B cell (primary cell): ENCODE results near the gene CREB3L1. TPM values are rescaled to one million over a fixed set of nuclear protein-coding genes. Genes with fewer than 3 reads are reported as not detected.

Experiments
- ATAC-seq: fragments of 200-7000 bp; cut with Tn5 transposase; one replicate; pipeline ENCODE4 v1.10.0; 2021; ENCODE audit warnings: low read depth, mild to moderate bottlenecking, moderate number of reproducible peaks, moderate library complexity
- CTCF ChIA-PET: fragments of 350-600 bp; sonication (Branson Sonifier 250); formaldehyde crosslinking; loops from one replicate; lab custom pipeline; 2021; ENCODE audit warnings: antibody characterized with exemption, inconsistent platforms; lab: Charles Lee
- POLR2A ChIA-PET: fragments of 350-600 bp; sonication (Branson Sonifier 250); formaldehyde crosslinking; loops from one replicate; lab custom pipeline; 2021; ENCODE audit warnings: antibody characterized with exemption; lab: Charles Lee
- DNase-seq: peaks from one replicate; pipeline ENCODE4 v3.0.0; 2013
- H2AFZ ChIP-seq: 2 replicates; pipeline ENCODE4 v1.6.1; 2012; ENCODE audit warnings: mild to moderate bottlenecking, low read depth, low read length; ENCODE audit not compliant: insufficient read depth, poor library complexity, severe bottlenecking
- H3K27ac ChIP-seq, 2 donors: 1 replicate in 1 of 2; 2 replicates in 1 of 2; pipeline ENCODE4 v1.5.1; 2012 to 2013; ENCODE audit warnings: low read length in 2 of 2, mild to moderate bottlenecking in 2 of 2, moderate library complexity in 1 of 2
- H3K27me3 ChIP-seq, 4 experiments: fragments of 200-600 bp in 1 of 4; sonication (generic) in 1 of 4; replicated peaks in 1 of 4; 1 replicate in 2 of 4; 2 replicates in 2 of 4; pipeline versions ENCODE4 v1.6.1 to v1.7.0; 2013 to 2016; ENCODE audit warnings: low read length in 3 of 4, mild to moderate bottlenecking in 2 of 4, mixed read lengths in 1 of 4, moderate library complexity in 1 of 4; ENCODE audit not compliant: insufficient read depth in 4 of 4, control insufficient read depth in 3 of 4; ENCODE audit errors: control extremely low read depth in 1 of 4
- H3K36me3 ChIP-seq, 2 experiments: replicated peaks in 1 of 2; 1 replicate in 1 of 2; 2 replicates in 1 of 2; pipeline versions ENCODE4 v1.6.1 to v1.7.1; 2013; ENCODE audit warnings: low read length in 1 of 2; ENCODE audit not compliant: insufficient read depth in 2 of 2, control insufficient read depth in 1 of 2; ENCODE audit errors: control extremely low read depth in 1 of 2, extremely low read depth in 1 of 2
- H3K4me1 ChIP-seq, 2 donors: fragments of 200-600 bp in 1 of 2; sonication (generic) in 1 of 2; 1 replicate in 1 of 2; 2 replicates in 1 of 2; pipeline versions ENCODE4 v1.5.1 to v1.6.1; 2013 to 2017; ENCODE audit warnings: low read length in 2 of 2; ENCODE audit not compliant: control insufficient read depth in 2 of 2, insufficient read depth in 2 of 2
- H3K4me2 ChIP-seq: replicated peaks from 2 replicates; pipeline ENCODE3; 2012; ENCODE audit warnings: mild to moderate bottlenecking, low read depth, low read length; ENCODE audit not compliant: poor library complexity, severe bottlenecking
- H3K4me3 ChIP-seq, 5 experiments: fragments of 200-600 bp in 1 of 5; sonication (generic) in 1 of 5; 1 replicate in 3 of 5; 2 replicates in 2 of 5; pipeline versions ENCODE4 v1.5.1 to v1.7.0; 2011 to 2016; ENCODE audit warnings: low read length in 4 of 5, mild to moderate bottlenecking in 4 of 5, low read depth in 2 of 5, control low read depth in 1 of 5, moderate library complexity in 1 of 5; ENCODE audit not compliant: insufficient read depth in 1 of 5; ENCODE audit errors: control extremely low read depth in 1 of 5, extremely low read depth in 1 of 5
- H3K79me2 ChIP-seq: fragments of 200-600 bp; sonication (generic); one replicate; pipeline ENCODE4 v1.6.0; 2016; ENCODE audit warnings: low read length; ENCODE audit not compliant: control insufficient read depth, insufficient read depth
- H3K9ac ChIP-seq: fragments of 200-600 bp; sonication (generic); 2 replicates; pipeline ENCODE4 v1.6.1; 2017; ENCODE audit warnings: mild to moderate bottlenecking, low read length, moderate library complexity
- H3K9me3 ChIP-seq, 3 donors: one replicate each; pipeline versions ENCODE4 v1.6.1 to v1.7.1; 2013; ENCODE audit warnings: low read length in 2 of 3; ENCODE audit not compliant: control insufficient read depth in 2 of 3, insufficient read depth in 1 of 3; ENCODE audit errors: control extremely low read depth in 1 of 3
- H4K20me1 ChIP-seq: 2 replicates; pipeline ENCODE4 v1.6.0; 2012; ENCODE audit warnings: mild to moderate bottlenecking, low read length; ENCODE audit not compliant: insufficient read depth, control insufficient read depth, poor library complexity, severe bottlenecking
- H3K27ac Mint-ChIP-seq: one replicate; pipeline ENCODE4 v1.8.0; 2021; ENCODE audit warnings: mixed read lengths
- H3K27me3 Mint-ChIP-seq: one replicate; pipeline ENCODE4 v1.8.0; 2021; ENCODE audit warnings: mixed read lengths
- H3K4me1 Mint-ChIP-seq: one replicate; pipeline ENCODE4 v1.8.0; 2021; ENCODE audit warnings: mixed read lengths
- H3K4me3 Mint-ChIP-seq: one replicate; pipeline ENCODE4 v1.8.0; 2021; ENCODE audit warnings: mixed read lengths
- H3K9me3 Mint-ChIP-seq: one replicate; pipeline ENCODE4 v1.8.0; 2022; ENCODE audit warnings: mixed read lengths; ENCODE audit not compliant: insufficient read depth
- CTCF ChIP-seq: fragments of 200-600 bp; IDR thresholded peaks from one replicate; pipeline ENCODE4 v1.8.0; 2022; ENCODE audit warnings: antibody characterized with exemption, mild to moderate bottlenecking
- EZH2 ChIP-seq: IDR thresholded peaks from 2 replicates; pipeline ENCODE4 v1.6.1; 2012; ENCODE audit warnings: borderline replicate concordance, low read depth, mild to moderate bottlenecking, moderate library complexity, low read length; ENCODE audit not compliant: insufficient read depth, poor library complexity, severe bottlenecking
- WGBS: methylation state at CpG from one replicate; pipeline ENCODE4 v1.1.5; 2013; ENCODE audit warnings: missing lambda C conversion rate; ENCODE audit not compliant: insufficient coverage; 5-methylcytosine and 5-hydroxymethylcytosine counted together
- intact Hi-C: fragments of 100-400 bp; cut with micrococcal nuclease; formaldehyde crosslinking; loops from one replicate; pipeline ENCODE4 v1.10.0; 2022
- polyA plus RNA-seq: library from polyadenylated mRNA; depleted of rRNA; stranded (reverse); fragments of >200 nt; gene quantifications from 2 replicates; pipeline ENCODE4 v1.2.3, GENCODE V29; 2012
- total RNA-seq, 2 donors: library from RNA; stranded (reverse); fragments of 120-200 nt in 1 of 2; gene quantifications; 1 replicate in 1 of 2; 2 replicates in 1 of 2; pipeline versions ENCODE4 v1.2.3 to v1.2.4, GENCODE V29; 2013 to 2022

CREB3L1 gene
- total and polyA plus RNA-seq, 2 donors (not counting 1 experiment from before 2014, with no cell fraction given): not detected

GRCh38 chr11:46361283-46362155 lies 84.1 kb downstream of the CREB3L1 start:
- Histone ChIP-seq H3K36me3 (no peaks in the 10 kb centered on the region), H3K9me3 (no peaks in the 10 kb centered on the region), H3K79me2 (peaks cover 58% of the 10 kb centered on the region), H3K9ac (peak overlapping the region; percentile 62), H4K20me1 (peaks cover 70% of the 10 kb centered on the region), H3K4me1 (peaks cover 19 to 26% of the 10 kb centered on the region in 2 donors), H3K4me2 (peak overlapping the region; percentile 90), H3K27ac (peak overlapping the region in 1 of 2 donors; percentile 61), H2AFZ (peak overlapping the region; percentile 75), H3K4me3 (peak overlapping the region in 4 of 5 experiments; percentile 9 to 58 (median 42)), H3K27me3 (no peaks in the 10 kb centered on the region)
- H3K4me1 Mint-ChIP-seq: peaks cover 23% of the 10 kb centered on the region
- 2% methylated on average over 22 of the region's 26 CpGs for WGBS
- H3K9me3 Mint-ChIP-seq: no peaks in the 10 kb centered on the region
- peak; percentile 67 for DNase-seq
- no peaks in the 10 kb centered on the region for H3K27me3 Mint-ChIP-seq
- H3K27ac Mint-ChIP-seq: peak overlapping the region; percentile 46
- ATAC-seq: peak; percentile 94
- intact Hi-C loops: no loop called here
- ChIA-PET CTCF (interaction anchor here (0.7 to 1.5 kb wide), 3 partner anchors 7 to 27 kb away, joined by 3 to 8 read pairs (median 4); partner anchors contain the start of gene DGKZ), POLR2A (no interaction called here)
- TF ChIP-seq CTCF (no peak), EZH2 (no peak)
- H3K4me3 Mint-ChIP-seq: peak overlapping the region; percentile 84
